Renal cortical epithelial cell (primary cell): Measurements from ENCODE around the gene USP48. TPM values are rescaled to one million over a fixed set of nuclear protein-coding genes. Genes with fewer than 3 reads are reported as not detected.

Experiments
- DNase-seq: peaks from one replicate; pipeline ENCODE4 v3.0.0-alpha.2; 2011; ENCODE audit warnings: low read depth
- total RNA-seq: library from RNA; depleted of rRNA; stranded (reverse); fragments of >200 nt; gene quantifications from 2 replicates; pipeline ENCODE4 v1.2.3, GENCODE V29; 2014

USP48 gene
- total RNA-seq, 1 donor from 2014 or later: 100 TPM

DNA sequence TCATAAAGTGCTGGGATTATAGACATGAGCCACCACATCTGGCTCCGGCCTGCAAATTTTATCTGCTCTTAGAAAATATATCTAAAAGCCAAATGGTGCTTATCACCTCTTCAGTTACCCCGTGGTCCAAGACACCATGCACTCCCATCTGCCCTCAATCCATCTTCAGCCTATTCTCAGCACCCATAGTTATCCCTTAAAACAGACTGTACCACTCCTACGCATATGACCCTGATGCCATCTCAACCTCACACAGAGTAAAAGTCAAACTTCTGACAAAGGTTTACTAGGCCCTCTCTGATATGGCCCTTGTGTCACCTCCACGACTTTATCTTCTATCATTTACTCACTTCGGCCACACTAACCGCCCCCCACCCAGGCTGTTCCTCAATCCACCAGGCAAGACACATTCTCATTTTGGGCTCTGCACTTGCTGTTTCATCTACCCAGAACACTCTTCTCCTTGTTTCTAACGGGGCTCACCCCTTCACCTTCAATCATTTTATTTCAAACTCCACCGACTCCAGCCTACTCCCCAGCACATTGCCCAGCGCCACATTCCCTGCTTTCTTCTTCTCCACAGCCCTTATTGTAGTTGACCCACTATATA lies 33.0 kb downstream of the USP48 start:
- DNase-seq: no peak

DNA sequence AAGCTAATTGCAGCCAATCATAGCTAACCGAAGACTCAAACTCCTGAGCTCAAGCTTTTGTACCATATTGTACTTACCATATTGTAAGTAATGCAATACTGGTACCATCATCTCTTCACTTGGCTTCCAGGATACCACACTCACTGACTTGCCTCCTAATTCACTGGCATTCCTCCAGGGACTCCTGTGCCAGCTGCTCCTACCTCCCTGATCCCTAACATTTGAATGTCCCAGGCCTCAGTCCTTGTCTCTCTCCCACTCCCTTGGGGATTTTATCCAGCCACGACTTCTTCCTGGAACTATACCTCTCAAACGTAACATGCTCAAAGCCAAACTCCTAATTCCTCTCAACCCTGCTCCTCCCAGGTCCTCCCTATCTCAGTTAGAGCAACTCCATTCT lies 33.8 kb downstream of the USP48 start:
- no peak for DNase-seq

DNA sequence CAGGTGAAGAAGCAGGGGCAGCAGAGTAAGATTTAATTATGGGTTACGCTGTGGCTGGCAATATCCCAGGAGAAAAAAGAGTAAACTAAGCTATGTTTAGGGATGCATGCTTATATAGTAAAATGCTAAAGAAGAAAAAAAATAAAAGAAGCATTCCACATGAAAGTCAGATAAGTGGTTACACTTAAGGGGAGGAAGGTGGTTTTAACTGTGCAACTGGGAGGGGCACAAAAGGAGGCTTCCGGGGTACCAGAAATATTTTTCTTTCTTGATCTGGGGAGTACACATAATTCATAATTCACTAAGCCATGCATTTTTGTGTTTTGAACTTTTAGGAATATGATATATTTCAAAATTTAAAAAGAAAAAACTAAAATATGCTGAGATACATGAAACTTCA lies 39.5 kb downstream of the USP48 start:
- no peak for DNase-seq

DNA sequence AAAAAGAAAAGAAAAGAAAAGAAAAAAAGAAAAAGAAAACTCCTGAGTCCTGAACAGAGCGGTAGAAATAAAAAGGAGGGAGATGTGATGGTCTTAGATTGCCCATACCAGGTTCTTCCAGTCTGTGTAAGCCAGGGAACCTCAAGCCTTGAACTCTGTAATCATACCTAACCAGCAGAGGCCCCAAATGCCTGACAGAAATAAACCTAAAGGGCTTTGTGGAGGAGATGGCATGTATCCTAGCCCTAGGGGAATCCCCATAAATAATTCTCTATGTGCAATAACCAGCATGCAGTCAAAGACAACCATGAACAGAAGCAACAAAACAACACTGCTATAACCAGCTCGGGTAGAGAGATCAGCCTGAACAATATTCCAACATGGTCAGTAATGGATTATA lies 40.4 kb downstream of the USP48 start:
- no peak for DNase-seq

DNA sequence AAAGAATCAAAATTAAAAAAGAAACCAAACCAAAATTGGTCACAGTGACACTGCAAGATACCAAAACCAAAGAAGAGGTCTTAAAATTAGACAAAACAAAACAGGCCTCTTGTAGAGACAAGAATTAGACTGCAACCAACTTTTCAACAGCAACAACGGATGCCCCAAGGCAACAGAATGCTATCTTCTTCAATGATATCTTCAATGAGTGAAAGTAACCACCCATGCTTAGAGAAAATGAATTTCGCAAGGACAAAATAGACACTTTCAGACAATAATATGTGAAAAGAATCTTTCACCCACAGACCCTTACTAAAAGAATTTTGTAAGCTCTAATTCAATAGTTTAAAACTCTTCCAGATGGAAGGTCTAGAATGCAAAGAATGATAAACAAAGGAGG lies 41.7 kb downstream of the USP48 start:
- DNase-seq: no peak

DNA sequence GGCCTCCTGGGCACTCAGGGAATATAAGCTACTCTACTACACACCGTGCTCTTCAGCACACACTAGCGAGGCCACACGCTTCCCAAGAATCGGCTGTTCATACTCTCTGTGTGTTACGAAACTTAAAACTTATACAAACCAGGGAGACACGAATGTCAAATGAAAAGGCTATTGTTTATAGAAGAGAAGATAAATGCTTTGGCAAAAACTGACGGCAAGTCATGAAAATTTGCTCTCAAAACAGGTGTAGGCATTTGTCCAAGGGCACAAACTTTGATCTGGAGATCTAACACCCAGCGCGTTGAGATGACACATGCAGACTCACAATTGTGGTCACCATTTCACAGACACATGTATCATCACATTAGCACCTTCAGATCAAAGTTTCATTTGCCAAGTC lies 46.1 kb downstream of the USP48 start:
- no peak for DNase-seq

DNA sequence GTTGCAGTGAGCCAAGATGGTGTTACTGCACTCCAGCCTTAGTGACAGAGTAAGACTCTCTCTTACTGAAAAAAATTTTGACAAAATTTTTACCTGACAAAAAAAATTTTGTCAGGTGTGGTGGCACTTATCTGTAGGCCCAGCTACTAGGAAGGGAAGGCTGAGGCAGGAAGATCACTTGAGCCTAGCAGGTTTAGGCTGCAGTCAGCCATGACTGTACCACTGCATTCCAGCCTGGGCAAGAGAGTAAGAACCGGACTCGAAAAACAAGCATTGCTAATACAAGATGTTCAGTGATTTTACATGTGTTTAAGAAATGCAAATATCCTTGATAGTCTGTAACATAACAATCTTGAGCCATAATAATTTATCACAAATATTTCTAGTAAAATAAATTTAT lies 46.9 kb downstream of the USP48 start:
- DNase-seq: no peak

DNA sequence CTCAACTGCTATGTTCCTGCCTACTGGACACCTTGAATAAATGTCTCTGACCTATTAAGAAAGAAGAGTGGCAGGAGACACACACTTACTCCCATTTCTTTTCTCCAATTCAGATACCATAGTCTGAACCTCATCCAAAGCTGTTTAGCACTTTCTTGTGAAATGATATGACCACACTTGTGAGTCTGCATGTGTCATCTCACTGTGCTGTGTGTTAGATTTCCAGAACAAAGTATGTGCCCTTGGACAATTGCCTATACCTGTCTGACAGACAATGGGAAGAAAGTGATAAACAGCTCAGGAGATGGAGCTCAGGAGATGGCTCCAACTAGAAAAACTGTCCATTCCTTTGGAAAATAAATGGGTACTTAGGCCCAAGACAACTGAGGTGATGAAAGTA lies 48.4 kb downstream of the USP48 start:
- no peak for DNase-seq

DNA sequence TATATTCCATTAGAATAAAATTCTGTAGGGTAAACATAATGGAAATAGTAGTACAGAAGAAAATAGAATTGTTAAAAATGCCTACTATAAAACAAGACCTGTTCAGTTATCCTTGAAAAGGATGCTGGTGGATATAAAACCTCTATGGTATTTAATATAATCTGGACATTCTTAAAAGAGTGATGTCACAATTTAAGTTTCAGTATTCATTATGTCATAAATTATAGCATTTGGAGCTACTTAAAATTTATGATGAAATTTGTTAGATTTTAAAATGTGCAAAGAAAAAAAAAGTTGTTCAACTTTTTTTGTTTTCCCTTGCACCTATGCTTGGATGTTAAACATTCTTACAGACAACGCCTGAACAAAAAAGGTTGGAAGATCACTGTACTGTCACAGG lies 50.3 kb downstream of the USP48 start:
- DNase-seq: no peak

DNA sequence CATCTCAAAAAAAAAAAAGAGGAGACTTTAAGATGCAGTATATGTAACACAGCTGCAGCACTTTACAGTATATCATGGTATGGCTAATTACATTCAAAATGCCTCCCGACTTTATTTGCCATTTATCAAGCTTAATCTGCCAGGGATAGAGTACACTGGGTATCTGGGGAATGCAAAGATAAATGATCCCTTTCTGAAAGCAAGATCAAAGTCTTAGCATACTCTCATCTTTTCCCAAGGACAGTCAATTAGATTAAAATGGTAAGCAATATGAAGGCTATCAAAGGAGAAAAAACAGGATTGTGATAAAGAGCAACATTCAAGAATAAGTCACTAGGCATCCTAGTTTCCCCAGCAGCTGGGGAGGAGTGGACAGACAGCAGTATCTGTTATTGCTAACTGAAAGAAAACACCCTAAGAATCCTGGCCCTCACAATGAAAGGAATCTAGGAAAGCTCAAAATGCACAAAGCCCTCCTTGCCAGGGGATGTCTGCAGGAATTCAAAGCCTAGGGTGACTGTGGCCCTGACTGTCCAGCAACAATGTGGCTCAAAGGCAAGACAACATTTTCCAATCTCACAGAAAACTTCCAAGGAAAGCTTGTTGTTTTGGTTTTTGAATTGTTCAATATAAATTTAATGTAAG lies 57.1 kb downstream of the USP48 start:
- DNase-seq: no peak

DNA sequence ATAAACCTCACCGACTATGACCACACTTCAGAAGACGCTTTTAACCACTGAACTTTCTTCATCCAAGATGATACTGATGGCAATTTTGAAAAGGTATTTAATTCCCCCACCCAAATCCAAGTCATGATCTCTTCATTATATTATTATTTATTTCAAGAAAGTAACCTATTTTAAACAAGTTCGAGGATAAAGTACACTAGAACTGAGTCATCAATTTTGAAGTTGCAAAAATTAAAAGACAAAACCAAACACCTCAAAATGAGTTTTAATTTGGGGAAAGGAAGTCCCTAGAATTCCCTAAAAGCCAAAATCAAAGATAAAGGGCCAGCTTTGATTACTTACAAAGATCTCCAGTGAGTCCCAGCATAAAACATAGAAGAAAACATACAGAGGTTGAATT lies 58.4 kb downstream of the USP48 start:
- DNase-seq: no peak

DNA sequence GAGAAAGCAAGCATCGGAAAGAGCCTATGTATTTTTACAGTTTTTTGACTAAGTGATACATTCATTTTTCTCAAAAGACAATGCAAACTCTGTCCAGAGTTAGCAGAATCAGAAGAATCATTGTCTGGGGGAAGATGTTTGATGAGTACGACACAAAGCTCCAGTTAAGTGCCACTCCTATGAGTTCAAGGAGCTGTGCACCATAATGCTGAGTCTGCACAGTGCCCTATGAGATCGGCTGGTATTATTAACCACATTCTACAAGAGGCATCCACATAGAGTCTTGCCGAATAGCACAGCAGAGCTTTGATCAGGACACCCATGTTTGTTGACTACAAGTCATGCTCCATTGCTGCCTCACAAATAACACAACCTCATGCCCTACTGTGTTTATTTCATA lies 58.9 kb downstream of the USP48 start:
- no peak for DNase-seq

DNA sequence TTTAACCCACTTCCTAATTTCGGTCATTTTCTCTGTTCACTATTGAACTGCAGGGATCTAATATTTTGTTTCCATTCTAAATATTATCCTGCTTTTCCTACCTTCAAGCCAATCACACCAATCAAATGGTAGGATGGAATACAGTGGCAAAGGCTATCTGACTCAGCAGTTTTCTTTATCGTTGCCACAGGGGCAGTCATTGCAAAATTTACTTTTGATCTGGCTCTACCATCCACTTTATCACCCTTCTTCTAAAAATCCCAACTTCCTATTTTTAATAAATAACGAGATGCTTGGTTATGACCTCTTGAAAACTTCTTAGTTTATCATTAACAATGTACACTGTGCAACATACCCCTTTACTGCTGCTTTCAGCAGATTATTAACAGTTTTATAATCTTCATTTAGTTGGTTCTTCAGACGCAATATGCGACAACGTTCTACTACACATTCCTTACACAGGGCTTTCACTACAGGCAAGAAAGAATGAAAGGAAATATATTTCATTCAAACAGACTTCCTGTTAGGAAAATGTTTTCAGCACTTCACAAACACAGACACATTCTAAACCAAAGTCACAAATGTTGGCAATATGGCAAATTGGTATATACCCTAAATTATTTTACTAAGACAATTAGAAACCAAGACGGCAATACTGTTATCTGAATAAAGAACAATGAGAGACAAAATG lies 61.5 kb downstream of the USP48 start:
- DNase-seq: peak; percentile 36

DNA sequence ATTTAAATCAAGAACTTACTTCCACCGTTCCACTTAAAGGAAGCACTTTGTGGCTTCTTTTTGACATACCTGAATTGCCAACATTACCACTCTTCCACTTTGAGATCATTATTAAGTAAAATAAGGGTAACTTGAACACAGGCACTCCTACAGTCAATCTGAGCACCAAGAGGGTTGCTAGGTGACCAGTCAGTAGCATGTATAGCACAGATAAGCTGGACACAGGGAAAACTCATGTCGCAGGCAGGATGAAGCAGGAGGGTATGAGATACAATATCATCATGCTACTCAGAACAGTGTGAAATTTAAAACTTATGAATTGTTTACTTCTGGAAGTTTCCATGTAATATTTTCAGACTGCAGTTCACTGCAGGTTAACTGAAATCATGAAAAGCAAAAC lies 66.8 kb downstream of the USP48 start:
- DNase-seq: no peak

DNA sequence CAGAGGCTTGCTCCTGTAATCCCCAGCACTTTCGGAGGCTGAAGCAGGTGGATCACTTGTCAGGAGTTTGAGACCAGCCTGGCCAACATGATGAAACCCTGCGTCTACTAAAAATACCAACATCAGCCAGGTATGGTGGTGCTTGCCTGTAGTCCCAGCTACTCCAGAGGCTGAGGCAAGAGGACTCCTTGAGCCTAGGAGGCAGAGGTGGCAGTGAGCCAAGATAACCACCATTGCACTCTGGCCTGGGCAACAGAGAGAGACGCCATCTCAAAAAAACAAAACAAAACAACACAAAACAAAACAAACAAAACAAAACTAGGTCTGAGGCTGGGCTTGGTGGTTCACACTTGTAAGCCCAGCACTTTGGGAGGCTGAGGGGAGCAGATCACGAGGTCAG lies 75.1 kb downstream of the USP48 start:
- DNase-seq: no peak

DNA sequence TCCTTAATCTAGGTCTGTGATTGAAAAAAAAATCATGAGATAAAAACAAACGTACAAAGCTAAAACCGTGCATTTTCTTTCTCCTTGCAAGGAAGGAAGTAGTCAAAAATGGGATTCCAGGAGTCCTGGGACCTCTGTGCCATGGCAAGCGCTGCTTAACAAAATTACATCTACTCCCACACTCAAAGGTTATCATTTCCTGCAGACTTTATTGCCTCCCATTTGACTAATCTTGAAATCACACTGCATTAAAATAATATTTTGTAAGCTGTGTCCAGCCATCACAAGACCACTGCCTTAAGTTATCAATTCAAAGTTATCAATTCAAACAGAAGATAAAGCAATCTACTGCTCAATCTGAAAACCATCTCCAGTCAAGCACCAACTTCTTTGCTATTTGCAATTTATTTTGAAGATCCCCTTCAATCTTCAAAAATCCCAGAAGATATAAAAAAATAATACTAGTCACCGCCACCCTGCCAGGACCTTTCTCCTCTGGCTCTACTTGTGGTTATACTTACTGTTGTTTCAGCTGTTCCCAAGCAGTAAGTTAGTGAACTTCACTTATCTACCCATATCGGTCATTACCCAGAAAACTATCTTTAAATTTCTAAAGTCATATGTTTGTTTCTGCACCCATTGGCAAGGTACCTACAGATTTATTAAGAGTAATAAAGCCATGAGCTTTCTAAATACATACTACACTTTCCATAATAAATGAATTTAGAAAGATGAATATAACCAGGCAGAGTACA lies 75.7 kb downstream of the USP48 start:
- no peak for DNase-seq

DNA sequence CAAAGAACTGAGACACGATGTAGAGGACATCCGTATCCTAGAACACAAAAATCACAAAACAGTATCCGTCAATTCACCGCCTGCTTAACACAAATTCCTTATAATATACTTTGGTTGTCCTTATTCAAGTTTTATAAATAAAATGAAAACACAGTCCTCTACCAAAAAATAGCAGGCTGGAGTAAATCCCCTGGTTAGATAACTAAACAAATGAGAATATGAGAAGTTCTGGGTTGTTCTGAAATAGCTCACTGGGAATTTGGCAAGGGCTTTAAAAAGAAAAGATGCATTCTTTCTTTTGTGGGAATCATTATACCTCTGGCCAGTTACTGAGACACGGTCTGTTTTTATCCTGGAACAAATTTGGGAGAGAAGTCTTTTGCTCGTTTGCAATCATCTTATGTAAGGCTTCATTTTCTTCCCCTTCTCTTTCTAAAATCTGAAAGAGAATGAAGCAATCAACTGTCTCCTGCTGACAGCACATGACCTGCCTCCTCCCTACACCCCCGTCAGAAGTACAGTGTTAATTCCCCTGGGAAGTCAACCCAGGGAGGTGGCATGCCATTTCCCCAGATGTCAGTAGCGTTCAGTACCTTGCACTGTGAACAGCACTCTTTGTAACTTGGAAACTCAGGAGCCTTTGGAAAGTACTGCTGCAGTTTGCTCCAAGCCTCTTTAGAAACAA lies 76.7 kb downstream of the USP48 start:
- DNase-seq: peak; percentile 7

DNA sequence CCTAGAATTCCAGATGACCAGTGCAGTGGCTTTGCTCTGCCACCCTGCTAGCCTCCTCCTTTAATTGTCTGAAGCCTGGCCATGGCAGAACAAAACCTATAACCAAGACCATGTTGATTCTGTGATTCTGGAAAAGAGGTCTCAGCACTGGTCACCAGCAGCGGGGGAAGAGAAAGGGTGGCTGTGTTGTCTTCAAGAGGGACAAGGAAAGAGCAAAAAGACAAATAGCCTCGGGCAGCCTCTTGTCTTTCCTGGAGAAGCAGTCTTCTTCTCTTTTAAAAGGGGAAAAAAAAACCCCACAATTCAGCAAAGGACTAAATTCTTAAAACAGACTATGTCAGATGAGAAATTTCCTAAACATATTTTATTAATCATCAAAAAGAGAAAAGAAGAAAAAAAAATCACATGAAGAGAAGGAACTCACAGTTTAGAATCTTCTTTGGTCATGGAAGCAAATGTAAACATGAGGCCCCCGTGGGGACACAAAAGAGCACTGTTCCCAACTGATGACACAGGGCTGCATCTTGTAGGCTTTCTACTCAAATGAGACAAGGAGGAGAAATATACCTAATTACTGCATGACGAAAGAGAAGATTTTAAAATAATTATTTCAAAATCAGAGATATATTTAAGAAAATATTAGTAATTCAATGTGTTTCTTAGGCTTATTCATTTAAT lies 77.5 kb downstream of the USP48 start:
- no peak for DNase-seq

DNA sequence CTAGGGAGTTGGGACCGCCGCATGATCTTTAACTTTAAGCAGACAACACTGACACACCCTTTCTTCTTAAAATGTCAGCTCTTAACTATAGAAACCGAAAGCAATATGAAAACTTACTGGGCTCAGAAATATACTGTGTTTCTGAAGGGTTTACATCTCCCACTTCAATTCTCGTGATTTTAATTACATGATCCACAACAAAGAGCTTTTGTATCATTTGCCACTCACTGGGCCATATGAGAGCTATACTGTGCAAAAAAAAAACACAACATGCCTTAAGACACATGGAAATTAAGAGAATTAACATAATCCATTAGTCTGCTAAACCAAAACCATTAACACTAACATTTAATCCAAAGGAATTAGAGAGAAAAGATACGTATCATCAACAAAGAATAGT lies 78.8 kb downstream of the USP48 start:
- no peak for DNase-seq

DNA sequence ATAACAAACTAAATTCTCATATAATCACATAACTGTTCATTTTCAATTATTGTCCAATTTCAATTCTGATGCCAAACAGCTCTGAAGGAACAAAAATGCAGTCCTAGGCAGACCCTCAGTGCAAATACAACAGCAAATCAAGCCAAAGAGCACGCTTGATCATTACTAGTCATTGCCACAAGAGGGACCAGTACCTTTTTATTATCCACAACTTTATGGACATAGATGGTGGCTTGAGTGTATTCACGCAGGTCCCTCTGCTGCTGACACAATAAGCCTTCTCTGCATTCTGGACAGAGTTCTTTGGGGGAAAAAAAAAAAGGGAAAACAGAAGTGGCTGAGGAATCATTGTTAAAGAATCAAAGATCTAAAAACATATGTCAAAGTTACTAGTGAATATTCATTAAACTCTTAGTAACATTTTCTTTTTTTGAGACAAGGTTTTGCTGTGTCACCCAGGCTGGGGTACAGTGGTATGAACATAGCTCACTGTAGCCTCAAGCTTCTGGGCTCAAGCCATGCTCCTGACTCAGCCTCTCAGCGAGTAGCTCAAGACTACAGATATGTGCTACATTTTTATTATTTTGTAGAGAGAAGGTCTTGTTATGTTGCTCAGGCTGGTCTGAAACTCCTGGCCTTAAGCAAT lies 79.5 kb downstream of the USP48 start:
- peak; percentile 47 for DNase-seq

DNA sequence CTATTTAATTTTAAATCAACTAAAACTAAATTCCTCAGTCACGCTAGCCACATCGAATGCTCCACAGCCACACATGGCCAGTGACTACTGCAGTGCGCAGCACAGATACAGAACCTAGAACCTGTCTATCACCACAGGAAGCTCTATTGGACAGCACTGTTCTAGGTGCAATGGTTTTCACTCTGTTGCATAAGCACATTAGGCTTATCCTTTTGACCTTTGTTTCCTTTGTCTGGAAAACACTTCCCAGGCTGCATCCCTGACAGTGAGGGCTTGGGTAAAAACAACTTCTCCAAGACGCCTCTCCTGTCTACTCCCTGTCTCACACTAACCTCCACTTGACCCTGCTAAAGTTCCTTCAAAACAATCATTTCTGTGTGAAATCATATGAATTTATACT lies 80.2 kb downstream of the USP48 start:
- DNase-seq: no peak
